HepG2 (cell line): ENCODE results near the gene RUNDC1. TPM values are rescaled to one million over a fixed set of nuclear protein-coding genes. Genes with fewer than 3 reads are reported as not detected.

ENCODE experiments used
- GATAD2A ChIP-seq: IDR thresholded peaks from 2 replicates; pipeline ENCODE4 v1.6.1; 2016
- HOXD1 ChIP-seq: sonication (generic); formaldehyde crosslinking; IDR thresholded peaks from 2 replicates; pipeline ENCODE4 v1.5.0; 2020; ENCODE audit warnings: missing genetic modification reagents
- MLLT10 ChIP-seq: sonication (generic); formaldehyde crosslinking; IDR thresholded peaks from 2 replicates; pipeline ENCODE4 v1.4.0; 2020; ENCODE audit warnings: missing genetic modification reagents
- PAWR ChIP-seq: sonication (generic); formaldehyde crosslinking; IDR thresholded peaks from 2 replicates; pipeline ENCODE4 v1.4.0; 2020; ENCODE audit warnings: missing genetic modification reagents, mild to moderate bottlenecking, borderline replicate concordance
- RARA ChIP-seq: IDR thresholded peaks from 2 replicates; pipeline ENCODE4 v1.6.1; 2016; ENCODE audit warnings: missing genetic modification reagents, missing compliant biosample characterization
- SMAD3 ChIP-seq: sonication (generic); formaldehyde crosslinking; IDR thresholded peaks from 2 replicates; pipeline ENCODE4 v1.4.0; 2020; ENCODE audit warnings: missing genetic modification reagents
- TARDBP ChIP-seq: sonication (generic); formaldehyde crosslinking; IDR thresholded peaks from 2 replicates; pipeline ENCODE4 v1.8.0; 2022; ENCODE audit warnings: mild to moderate bottlenecking, missing genetic modification reagents
- YEATS2 ChIP-seq: sonication (generic); formaldehyde crosslinking; IDR thresholded peaks from 2 replicates; pipeline ENCODE4 v1.4.0; 2020; ENCODE audit warnings: missing genetic modification reagents, borderline replicate concordance
- ZMAT3 ChIP-seq: sonication (generic); formaldehyde crosslinking; conservative IDR thresholded peaks from 2 replicates; pipeline ENCODE4 v1.7.0; 2021; ENCODE audit warnings: missing genetic modification reagents
- ZNF10 ChIP-seq: sonication (generic); formaldehyde crosslinking; IDR thresholded peaks from 2 replicates; pipeline ENCODE4 v1.4.0; 2020; ENCODE audit warnings: mild to moderate bottlenecking, low read depth, missing genetic modification reagents, borderline replicate concordance
- ZNF317 ChIP-seq: sonication (generic); formaldehyde crosslinking; IDR thresholded peaks from 2 replicates; pipeline ENCODE4 v1.5.0; 2020; ENCODE audit warnings: mild to moderate bottlenecking, missing genetic modification reagents
- ZNF709 ChIP-seq: sonication (generic); formaldehyde crosslinking; IDR thresholded peaks from 2 replicates; pipeline ENCODE4 v1.5.0; 2020; ENCODE audit warnings: mild to moderate bottlenecking, missing genetic modification reagents
- ZNF768 ChIP-seq: sonication (generic); formaldehyde crosslinking; IDR thresholded peaks from 2 replicates; pipeline ENCODE4 v1.4.0; 2020; ENCODE audit warnings: missing genetic modification reagents
- ZNF841 ChIP-seq: sonication (generic); formaldehyde crosslinking; IDR thresholded peaks from 2 replicates; pipeline ENCODE4 v1.8.1; 2023; ENCODE audit warnings: missing genetic modification reagents, borderline replicate concordance
- ZNF879 ChIP-seq: sonication (generic); formaldehyde crosslinking; IDR thresholded peaks from 2 replicates; pipeline ENCODE4 v1.8.1; 2023; ENCODE audit warnings: missing genetic modification reagents
- polyA plus RNA-seq, 8 experiments: library from polyadenylated mRNA; depleted of rRNA in 3 of 8; stranded (reverse) in 7 of 8; unstranded in 1 of 8; fragments of >200 nt; fragmentation: Illumina TruSeq in 4 of 8; extraction: Trizol in 4 of 8; gene quantifications; 2 replicates each; pipeline versions ENCODE4 v1.2.1 to v1.2.3, GENCODE V29; 2011 to 2016; ENCODE audit warnings: low read depth in 4 of 8, missing spikeins in 1 of 8, mixed read lengths in 1 of 8; ENCODE audit not compliant: insufficient read depth in 1 of 8
- total RNA-seq, 5 experiments: library from RNA; depleted of rRNA; stranded (reverse); fragments of >200 nt; fragmentation: Illumina TruSeq; extraction: Trizol; gene quantifications; 2 replicates each; pipeline ENCODE4 v1.2.3, GENCODE V29; 2016; ENCODE audit warnings: low read depth in 1 of 5
- TF ChIP-seq, protein P1 (sequence below): sonication (generic); formaldehyde crosslinking; IDR thresholded peaks from 2 replicates; pipeline ENCODE4 v1.5.1; 2020; ENCODE audit warnings: mild to moderate bottlenecking, moderate library complexity, missing genetic modification reagents
- TF ChIP-seq, protein P2 (sequence below): fragments of 450-650 bp; IDR thresholded peaks from 2 replicates; pipeline ENCODE4 v1.6.1; 2016
- TF ChIP-seq, protein P3 (sequence below): sonication (generic); formaldehyde crosslinking; conservative IDR thresholded peaks from 2 replicates; pipeline ENCODE4 v1.8.1; 2023; ENCODE audit warnings: missing genetic modification reagents
- TF ChIP-seq, protein P4 (sequence below): sonication (generic); formaldehyde crosslinking; IDR thresholded peaks from 2 replicates; pipeline ENCODE4 v1.8.0; 2022; ENCODE audit warnings: low read depth, missing genetic modification reagents
- TF ChIP-seq, protein P5 (sequence below): IDR thresholded peaks from 2 replicates; pipeline ENCODE4 v1.6.1; 2016; ENCODE audit warnings: low read depth, control low read depth
- TF ChIP-seq, protein P6 (sequence below): sonication (generic); formaldehyde crosslinking; conservative IDR thresholded peaks from 2 replicates; pipeline ENCODE4 v1.8.0; 2022; ENCODE audit warnings: missing genetic modification reagents

Gene RUNDC1
- total and polyA plus RNA-seq, 2 of the 13 experiments (the other 11 are each of a cell fraction or from before 2014, with no cell fraction given): 10.3 to 11.4 TPM

DNA sequence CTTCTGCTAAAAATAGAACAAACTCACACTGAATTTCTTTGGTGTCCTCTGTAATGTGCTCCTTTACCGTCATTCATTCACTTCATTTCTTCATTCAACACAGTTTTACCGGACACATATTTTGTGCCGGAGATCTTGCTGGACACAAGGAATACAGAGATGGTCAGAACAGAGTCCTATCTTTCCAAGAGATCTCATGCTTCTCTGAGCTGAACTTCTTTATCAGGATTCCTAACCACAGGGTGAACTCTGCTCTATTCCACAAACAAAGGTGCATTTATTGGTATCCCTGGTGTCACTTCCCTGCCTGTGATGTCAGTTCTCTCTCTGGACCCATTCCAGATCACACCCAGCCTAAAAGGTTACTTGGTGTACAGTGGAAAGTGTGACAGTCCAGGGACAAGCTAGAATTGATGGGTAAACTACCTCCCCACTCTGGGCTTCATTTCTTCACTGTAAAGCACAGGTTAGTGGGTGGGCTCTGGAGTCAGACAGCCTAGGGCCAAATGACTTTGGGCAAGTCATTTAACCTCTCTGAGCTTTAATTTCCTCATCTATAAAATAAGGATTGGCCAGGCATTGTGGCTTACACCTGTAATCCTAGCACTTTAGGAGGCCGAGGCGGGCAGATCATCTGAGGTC, 30.4 kb downstream of the RUNDC1 start (continued):
- TF ChIP-seq, protein P1, sequence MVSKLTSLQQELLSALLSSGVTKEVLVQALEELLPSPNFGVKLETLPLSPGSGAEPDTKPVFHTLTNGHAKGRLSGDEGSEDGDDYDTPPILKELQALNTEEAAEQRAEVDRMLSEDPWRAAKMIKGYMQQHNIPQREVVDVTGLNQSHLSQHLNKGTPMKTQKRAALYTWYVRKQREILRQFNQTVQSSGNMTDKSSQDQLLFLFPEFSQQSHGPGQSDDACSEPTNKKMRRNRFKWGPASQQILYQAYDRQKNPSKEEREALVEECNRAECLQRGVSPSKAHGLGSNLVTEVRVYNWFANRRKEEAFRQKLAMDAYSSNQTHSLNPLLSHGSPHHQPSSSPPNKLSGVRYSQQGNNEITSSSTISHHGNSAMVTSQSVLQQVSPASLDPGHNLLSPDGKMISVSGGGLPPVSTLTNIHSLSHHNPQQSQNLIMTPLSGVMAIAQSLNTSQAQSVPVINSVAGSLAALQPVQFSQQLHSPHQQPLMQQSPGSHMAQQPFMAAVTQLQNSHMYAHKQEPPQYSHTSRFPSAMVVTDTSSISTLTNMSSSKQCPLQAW (CRISPR knock-in tag): peak; percentile 87
- TF ChIP-seq, protein P2, sequence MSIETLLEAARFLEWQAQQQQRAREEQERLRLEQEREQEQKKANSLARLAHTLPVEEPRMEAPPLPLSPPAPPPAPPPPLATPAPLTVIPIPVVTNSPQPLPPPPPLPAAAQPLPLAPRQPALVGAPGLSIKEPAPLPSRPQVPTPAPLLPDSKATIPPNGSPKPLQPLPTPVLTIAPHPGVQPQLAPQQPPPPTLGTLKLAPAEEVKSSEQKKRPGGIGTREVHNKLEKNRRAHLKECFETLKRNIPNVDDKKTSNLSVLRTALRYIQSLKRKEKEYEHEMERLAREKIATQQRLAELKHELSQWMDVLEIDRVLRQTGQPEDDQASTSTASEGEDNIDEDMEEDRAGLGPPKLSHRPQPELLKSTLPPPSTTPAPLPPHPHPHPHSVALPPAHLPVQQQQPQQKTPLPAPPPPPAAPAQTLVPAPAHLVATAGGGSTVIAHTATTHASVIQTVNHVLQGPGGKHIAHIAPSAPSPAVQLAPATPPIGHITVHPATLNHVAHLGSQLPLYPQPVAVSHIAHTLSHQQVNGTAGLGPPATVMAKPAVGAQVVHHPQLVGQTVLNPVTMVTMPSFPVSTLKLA: 0 out of 2 replicates have a peak, but pooled peaks have one; percentile 8
- TF ChIP-seq, protein P3, sequence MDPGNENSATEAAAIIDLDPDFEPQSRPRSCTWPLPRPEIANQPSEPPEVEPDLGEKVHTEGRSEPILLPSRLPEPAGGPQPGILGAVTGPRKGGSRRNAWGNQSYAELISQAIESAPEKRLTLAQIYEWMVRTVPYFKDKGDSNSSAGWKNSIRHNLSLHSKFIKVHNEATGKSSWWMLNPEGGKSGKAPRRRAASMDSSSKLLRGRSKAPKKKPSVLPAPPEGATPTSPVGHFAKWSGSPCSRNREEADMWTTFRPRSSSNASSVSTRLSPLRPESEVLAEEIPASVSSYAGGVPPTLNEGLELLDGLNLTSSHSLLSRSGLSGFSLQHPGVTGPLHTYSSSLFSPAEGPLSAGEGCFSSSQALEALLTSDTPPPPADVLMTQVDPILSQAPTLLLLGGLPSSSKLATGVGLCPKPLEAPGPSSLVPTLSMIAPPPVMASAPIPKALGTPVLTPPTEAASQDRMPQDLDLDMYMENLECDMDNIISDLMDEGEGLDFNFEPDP: no peak
- peak; percentile 93 for TF ChIP-seq GATAD2A
- TF ChIP-seq SMAD3 (CRISPR knock-in tag): peak; percentile 85
- no peak for TF ChIP-seq ZNF317 (CRISPR knock-in tag)
- peak; percentile 19; the same call in 1 of the 2 replicates for TF ChIP-seq HOXD1 (CRISPR knock-in tag)
- TF ChIP-seq, protein P4, sequence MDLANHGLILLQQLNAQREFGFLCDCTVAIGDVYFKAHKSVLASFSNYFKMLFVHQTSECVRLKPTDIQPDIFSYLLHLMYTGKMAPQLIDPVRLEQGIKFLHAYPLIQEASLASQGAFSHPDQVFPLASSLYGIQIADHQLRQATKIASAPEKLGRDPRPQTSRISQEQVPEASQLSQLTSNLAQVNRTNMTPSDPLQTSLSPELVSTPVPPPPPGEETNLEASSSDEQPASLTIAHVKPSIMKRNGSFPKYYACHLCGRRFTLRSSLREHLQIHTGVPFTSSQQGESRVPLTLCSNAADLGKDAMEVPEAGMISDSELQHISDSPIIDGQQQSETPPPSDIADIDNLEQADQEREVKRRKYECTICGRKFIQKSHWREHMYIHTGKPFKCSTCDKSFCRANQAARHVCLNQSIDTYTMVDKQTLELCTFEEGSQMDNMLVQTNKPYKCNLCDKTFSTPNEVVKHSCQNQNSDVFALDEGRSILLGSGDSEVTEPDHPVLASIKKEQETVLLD (CRISPR knock-in tag): no peak
- TF ChIP-seq ZNF709 (CRISPR knock-in tag): no peak
- no peak for TF ChIP-seq ZNF10
- TF ChIP-seq RARA (CRISPR knock-in tag): peak; percentile 84
- no peak for TF ChIP-seq ZMAT3 (CRISPR knock-in tag)
- TF ChIP-seq MLLT10 (CRISPR knock-in tag): no peak
- TF ChIP-seq TARDBP (CRISPR knock-in tag): peak; percentile 84
- peak; percentile 41; the same call in 1 of the 2 replicates for TF ChIP-seq YEATS2 (CRISPR knock-in tag)
- TF ChIP-seq, protein P5, sequence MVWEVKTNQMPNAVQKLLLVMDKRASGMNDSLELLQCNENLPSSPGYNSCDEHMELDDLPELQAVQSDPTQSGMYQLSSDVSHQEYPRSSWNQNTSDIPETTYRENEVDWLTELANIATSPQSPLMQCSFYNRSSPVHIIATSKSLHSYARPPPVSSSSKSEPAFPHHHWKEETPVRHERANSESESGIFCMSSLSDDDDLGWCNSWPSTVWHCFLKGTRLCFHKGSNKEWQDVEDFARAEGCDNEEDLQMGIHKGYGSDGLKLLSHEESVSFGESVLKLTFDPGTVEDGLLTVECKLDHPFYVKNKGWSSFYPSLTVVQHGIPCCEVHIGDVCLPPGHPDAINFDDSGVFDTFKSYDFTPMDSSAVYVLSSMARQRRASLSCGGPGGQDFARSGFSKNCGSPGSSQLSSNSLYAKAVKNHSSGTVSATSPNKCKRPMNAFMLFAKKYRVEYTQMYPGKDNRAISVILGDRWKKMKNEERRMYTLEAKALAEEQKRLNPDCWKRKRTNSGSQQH (CRISPR knock-in tag): no peak
- TF ChIP-seq ZNF841 (CRISPR knock-in tag): no peak
- no peak for TF ChIP-seq PAWR (CRISPR knock-in tag)
- TF ChIP-seq ZNF768: no peak
- no peak for TF ChIP-seq ZNF879 (CRISPR knock-in tag)
- TF ChIP-seq, protein P6, sequence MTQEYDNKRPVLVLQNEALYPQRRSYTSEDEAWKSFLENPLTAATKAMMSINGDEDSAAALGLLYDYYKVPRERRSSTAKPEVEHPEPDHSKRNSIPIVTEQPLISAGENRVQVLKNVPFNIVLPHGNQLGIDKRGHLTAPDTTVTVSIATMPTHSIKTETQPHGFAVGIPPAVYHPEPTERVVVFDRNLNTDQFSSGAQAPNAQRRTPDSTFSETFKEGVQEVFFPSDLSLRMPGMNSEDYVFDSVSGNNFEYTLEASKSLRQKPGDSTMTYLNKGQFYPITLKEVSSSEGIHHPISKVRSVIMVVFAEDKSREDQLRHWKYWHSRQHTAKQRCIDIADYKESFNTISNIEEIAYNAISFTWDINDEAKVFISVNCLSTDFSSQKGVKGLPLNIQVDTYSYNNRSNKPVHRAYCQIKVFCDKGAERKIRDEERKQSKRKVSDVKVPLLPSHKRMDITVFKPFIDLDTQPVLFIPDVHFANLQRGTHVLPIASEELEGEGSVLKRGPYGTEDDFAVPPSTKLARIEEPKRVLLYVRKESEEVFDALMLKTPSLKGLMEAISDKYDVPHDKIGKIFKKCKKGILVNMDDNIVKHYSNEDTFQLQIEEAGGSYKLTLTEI (CRISPR knock-in tag): no peak
